A549 (cell line): ENCODE results near the gene NID1. TPM values are rescaled to one million over a fixed set of nuclear protein-coding genes. Genes with fewer than 3 reads are reported as not detected.

Experiments
- ATAC-seq, 2 experiments: fragments of 200-7000 bp in 1 of 2; fragments of >200 bp in 1 of 2; cut with Nextera tagmentation in 1 of 2; cut with Tn5 transposase in 1 of 2; 3 replicates each; pipeline versions ENCODE4 v1.8.0 to v1.9.1; 2018 to 2020; ENCODE audit warnings: mild to moderate bottlenecking in 1 of 2, moderate library complexity in 1 of 2
- CTCF ChIA-PET: fragments of 300-600 bp; sonication (Branson Sonifier 250); formaldehyde crosslinking; extraction: SDS; loops from one replicate; lab custom pipeline; 2021; ENCODE audit warnings: antibody characterized with exemption, inconsistent platforms; lab: Yijun Ruan, JAX
- POLR2A ChIA-PET: fragments of 350-600 bp; formaldehyde crosslinking; extraction: SDS; loops from one replicate; lab custom pipeline; 2021; ENCODE audit warnings: antibody characterized with exemption, inconsistent platforms; lab: Yijun Ruan, JAX
- DNase-seq, 2 experiments: peaks; one replicate each; pipeline versions ENCODE4 v3.0.0 to v3.0.0-alpha.2; 2011 to 2016; ENCODE audit warnings: low read depth in 1 of 2, low spot score in 1 of 2
- FAIRE-seq: peaks from 2 replicates; lab custom pipeline; 2011; peaks lifted over from hg19 to GRCh38; lab: Jason Lieb, UNC
- H3K27ac ChIP-seq, 2 experiments: fragments of >200 bp; sonication (Bioruptor Twin); formaldehyde crosslinking; 3 replicates each; pipeline ENCODE4 v1.5.1; 2016 to 2017
- H3K4me1 ChIP-seq: fragments of >200 bp; sonication (Bioruptor Twin); formaldehyde crosslinking; 3 replicates; pipeline ENCODE4 v1.6.1; 2016
- H3K4me2 ChIP-seq: fragments of >200 bp; sonication (Bioruptor Twin); formaldehyde crosslinking; 3 replicates; pipeline ENCODE4 v1.6.1; 2016
- H3K4me3 ChIP-seq: fragments of >200 bp; sonication (Bioruptor Twin); formaldehyde crosslinking; 3 replicates; pipeline ENCODE4 v1.5.1; 2016
- H3K9me3 ChIP-seq: fragments of >200 bp; sonication (Bioruptor Twin); formaldehyde crosslinking; 3 replicates; pipeline ENCODE4 v1.6.1; 2016
- FOSB ChIP-seq: fragments of 250-450 bp; sonication (Bioruptor Pico); IDR thresholded peaks from 2 replicates; pipeline ENCODE4 v1.5.0; 2020; ENCODE audit warnings: mild to moderate bottlenecking, moderate library complexity
- FOXS1 ChIP-seq: fragments of 250-450 bp; sonication (Bioruptor Pico); IDR thresholded peaks from 2 replicates; pipeline ENCODE4 v1.5.0; 2020; ENCODE audit warnings: mild to moderate bottlenecking, moderate library complexity
- HOXA7 ChIP-seq: fragments of 250-450 bp; sonication (Bioruptor Pico); IDR thresholded peaks from 2 replicates; pipeline ENCODE4 v1.5.0; 2020; ENCODE audit warnings: mild to moderate bottlenecking, moderate library complexity
- HOXB13 ChIP-seq: fragments of 250-450 bp; sonication (Bioruptor Pico); IDR thresholded peaks from 2 replicates; pipeline ENCODE4 v1.5.0; 2020; ENCODE audit warnings: low read depth, mild to moderate bottlenecking, moderate library complexity
- HOXB5 ChIP-seq: fragments of 250-450 bp; sonication (Bioruptor Pico); IDR thresholded peaks from 2 replicates; pipeline ENCODE4 v1.5.0; 2020; ENCODE audit warnings: mild to moderate bottlenecking, moderate library complexity
- NPAS2 ChIP-seq: fragments of 250-450 bp; sonication (Bioruptor Pico); IDR thresholded peaks from 2 replicates; pipeline ENCODE4 v1.8.0; 2022; ENCODE audit warnings: mild to moderate bottlenecking, moderate library complexity, borderline replicate concordance
- PHF8 ChIP-seq: fragments of 200-600 bp; sonication (generic); IDR thresholded peaks from 2 replicates; pipeline ENCODE4 v1.6.1; 2016; ENCODE audit warnings: low read depth, mild to moderate bottlenecking, antibody characterized with exemption, moderate library complexity, borderline replicate concordance
- RCOR1 ChIP-seq: fragments of 150-350 bp; IDR thresholded peaks from 2 replicates; pipeline ENCODE4 v1.6.1; 2014; ENCODE audit warnings: antibody characterized with exemption, low read length, low read depth
- RFX5 ChIP-seq: fragments of 450-650 bp; IDR thresholded peaks from 2 replicates; pipeline ENCODE4 v1.7.1; 2014; ENCODE audit warnings: antibody characterized with exemption, mild to moderate bottlenecking, moderate library complexity
- SMC3 ChIP-seq: fragments of >200 bp; sonication (Bioruptor Twin); formaldehyde crosslinking; IDR thresholded peaks from 3 replicates; pipeline ENCODE4 v1.6.1; 2018; ENCODE audit warnings: inconsistent platforms
- TP53 ChIP-seq: fragments of 250-450 bp; sonication (Bioruptor Pico); IDR thresholded peaks from 2 replicates; pipeline ENCODE4 v1.5.0; 2021; ENCODE audit warnings: mild to moderate bottlenecking, moderate library complexity
- ZC3H11A ChIP-seq: fragments of 450-650 bp; IDR thresholded peaks from 2 replicates; pipeline ENCODE4 v1.6.1; 2014; ENCODE audit warnings: antibody characterized with exemption, mild to moderate bottlenecking
- ZNF302 ChIP-seq: fragments of 250-450 bp; sonication (Bioruptor Pico); IDR thresholded peaks from 2 replicates; pipeline ENCODE4 v1.9.0; 2021; ENCODE audit warnings: inconsistent platforms, mild to moderate bottlenecking, moderate library complexity
- WGBS: methylation state at CpG from one replicate; pipeline ENCODE4 v1.1.6; 2017; ENCODE audit errors: missing lambda C conversion rate; 5-methylcytosine and 5-hydroxymethylcytosine counted together
- polyA plus RNA-seq, 4 experiments: library from polyadenylated mRNA; depleted of rRNA in 3 of 4; stranded (reverse); fragments of >200 nt; fragmentation: RNase III in 1 of 4; extraction: RNeasy Plus Mini Kit Qiagen cat#74134 plus additional on column Dnase treatment in 1 of 4; gene quantifications; 2 replicates in 3 of 4; 3 replicates in 1 of 4; pipeline ENCODE4 v1.2.3, GENCODE V29; 2011 to 2017
- TF ChIP-seq, protein P1 (sequence below): IDR thresholded peaks from 2 replicates; pipeline ENCODE4 v1.6.1; 2012; ENCODE audit warnings: low read depth, borderline replicate concordance
- TF ChIP-seq, protein P2 (sequence below): fragments of 250-450 bp; sonication (Bioruptor Pico); IDR thresholded peaks from 2 replicates; pipeline ENCODE4 v1.5.0; 2021; ENCODE audit warnings: mild to moderate bottlenecking, moderate library complexity, borderline replicate concordance
- TF ChIP-seq, protein P3 (sequence below): IDR thresholded peaks from 2 replicates; pipeline ENCODE4 v1.6.1; 2012
- TF ChIP-seq, protein P4 (sequence below): fragments of 200-600 bp; sonication (generic); IDR thresholded peaks from 2 replicates; pipeline ENCODE4 v1.6.1; 2016; ENCODE audit warnings: antibody characterized with exemption, mild to moderate bottlenecking, moderate library complexity
- TF ChIP-seq, protein P5 (sequence below): fragments of >200 bp; sonication (Bioruptor Twin); formaldehyde crosslinking; IDR thresholded peaks from 2 replicates; pipeline ENCODE4 v1.6.1; 2016
- TF ChIP-seq, protein P6 (sequence below): fragments of >200 bp; sonication (Bioruptor Twin); formaldehyde crosslinking; IDR thresholded peaks from 3 replicates; pipeline ENCODE4 v1.5.1; 2016

Gene NID1
- polyA plus RNA-seq, 2 of the 4 experiments (the other 2 are of a cell fraction) = 6.8 to 10.5 TPM

DNA sequence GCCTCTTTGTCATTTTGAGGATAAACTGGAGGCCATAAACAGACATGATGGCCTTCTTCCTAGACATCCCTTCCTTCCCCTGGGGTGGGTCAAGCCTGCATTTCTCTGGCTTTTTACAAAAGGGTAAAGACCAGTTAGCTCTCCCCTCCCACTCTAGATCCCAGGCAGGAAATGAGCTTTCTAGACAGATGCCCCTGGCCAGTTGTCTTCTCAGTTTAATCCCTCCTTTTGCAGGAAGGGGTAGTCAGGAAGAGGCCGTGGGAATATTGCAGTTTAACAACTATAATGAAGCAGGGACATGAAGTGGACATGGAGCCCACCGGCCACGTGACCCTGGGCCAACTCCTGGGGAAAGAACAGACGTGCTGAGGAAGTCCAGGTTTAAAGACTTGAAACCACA lies 85.7 kb downstream of the NID1 start:
- TF ChIP-seq, protein P1, sequence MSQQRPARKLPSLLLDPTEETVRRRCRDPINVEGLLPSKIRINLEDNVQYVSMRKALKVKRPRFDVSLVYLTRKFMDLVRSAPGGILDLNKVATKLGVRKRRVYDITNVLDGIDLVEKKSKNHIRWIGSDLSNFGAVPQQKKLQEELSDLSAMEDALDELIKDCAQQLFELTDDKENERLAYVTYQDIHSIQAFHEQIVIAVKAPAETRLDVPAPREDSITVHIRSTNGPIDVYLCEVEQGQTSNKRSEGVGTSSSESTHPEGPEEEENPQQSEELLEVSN = no peak
- no peak for TF ChIP-seq NPAS2
- no peak for TF ChIP-seq FOXS1 (CRISPR knock-in tag)
- TF ChIP-seq FOSB (CRISPR knock-in tag) = no peak
- no peak for TF ChIP-seq HOXB13
- no peak for TF ChIP-seq PHF8
- TF ChIP-seq, protein P2, sequence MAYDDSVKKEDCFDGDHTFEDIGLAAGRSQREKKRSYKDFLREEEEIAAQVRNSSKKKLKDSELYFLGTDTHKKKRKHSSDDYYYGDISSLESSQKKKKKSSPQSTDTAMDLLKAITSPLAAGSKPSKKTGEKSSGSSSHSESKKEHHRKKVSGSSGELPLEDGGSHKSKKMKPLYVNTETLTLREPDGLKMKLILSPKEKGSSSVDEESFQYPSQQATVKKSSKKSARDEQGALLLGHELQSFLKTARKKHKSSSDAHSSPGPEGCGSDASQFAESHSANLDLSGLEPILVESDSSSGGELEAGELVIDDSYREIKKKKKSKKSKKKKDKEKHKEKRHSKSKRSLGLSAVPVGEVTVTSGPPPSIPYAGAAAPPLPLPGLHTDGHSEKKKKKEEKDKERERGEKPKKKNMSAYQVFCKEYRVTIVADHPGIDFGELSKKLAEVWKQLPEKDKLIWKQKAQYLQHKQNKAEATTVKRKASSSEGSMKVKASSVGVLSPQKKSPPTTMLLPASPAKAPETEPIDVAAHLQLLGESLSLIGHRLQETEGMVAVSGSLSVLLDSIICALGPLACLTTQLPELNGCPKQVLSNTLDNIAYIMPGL (CRISPR knock-in tag) = no peak
- no peak for TF ChIP-seq HOXA7 (CRISPR knock-in tag)
- no peak for TF ChIP-seq TP53
- TF ChIP-seq, protein P3, sequence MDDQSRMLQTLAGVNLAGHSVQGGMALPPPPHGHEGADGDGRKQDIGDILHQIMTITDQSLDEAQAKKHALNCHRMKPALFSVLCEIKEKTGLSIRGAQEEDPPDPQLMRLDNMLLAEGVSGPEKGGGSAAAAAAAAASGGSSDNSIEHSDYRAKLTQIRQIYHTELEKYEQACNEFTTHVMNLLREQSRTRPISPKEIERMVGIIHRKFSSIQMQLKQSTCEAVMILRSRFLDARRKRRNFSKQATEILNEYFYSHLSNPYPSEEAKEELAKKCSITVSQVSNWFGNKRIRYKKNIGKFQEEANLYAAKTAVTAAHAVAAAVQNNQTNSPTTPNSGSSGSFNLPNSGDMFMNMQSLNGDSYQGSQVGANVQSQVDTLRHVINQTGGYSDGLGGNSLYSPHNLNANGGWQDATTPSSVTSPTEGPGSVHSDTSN = no peak
- TF ChIP-seq, protein P4, sequence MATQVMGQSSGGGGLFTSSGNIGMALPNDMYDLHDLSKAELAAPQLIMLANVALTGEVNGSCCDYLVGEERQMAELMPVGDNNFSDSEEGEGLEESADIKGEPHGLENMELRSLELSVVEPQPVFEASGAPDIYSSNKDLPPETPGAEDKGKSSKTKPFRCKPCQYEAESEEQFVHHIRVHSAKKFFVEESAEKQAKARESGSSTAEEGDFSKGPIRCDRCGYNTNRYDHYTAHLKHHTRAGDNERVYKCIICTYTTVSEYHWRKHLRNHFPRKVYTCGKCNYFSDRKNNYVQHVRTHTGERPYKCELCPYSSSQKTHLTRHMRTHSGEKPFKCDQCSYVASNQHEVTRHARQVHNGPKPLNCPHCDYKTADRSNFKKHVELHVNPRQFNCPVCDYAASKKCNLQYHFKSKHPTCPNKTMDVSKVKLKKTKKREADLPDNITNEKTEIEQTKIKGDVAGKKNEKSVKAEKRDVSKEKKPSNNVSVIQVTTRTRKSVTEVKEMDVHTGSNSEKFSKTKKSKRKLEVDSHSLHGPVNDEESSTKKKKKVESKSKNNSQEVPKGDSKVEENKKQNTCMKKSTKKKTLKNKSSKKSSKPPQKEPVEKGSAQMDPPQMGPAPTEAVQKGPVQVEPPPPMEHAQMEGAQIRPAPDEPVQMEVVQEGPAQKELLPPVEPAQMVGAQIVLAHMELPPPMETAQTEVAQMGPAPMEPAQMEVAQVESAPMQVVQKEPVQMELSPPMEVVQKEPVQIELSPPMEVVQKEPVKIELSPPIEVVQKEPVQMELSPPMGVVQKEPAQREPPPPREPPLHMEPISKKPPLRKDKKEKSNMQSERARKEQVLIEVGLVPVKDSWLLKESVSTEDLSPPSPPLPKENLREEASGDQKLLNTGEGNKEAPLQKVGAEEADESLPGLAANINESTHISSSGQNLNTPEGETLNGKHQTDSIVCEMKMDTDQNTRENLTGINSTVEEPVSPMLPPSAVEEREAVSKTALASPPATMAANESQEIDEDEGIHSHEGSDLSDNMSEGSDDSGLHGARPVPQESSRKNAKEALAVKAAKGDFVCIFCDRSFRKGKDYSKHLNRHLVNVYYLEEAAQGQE = no peak
- TF ChIP-seq, protein P5, sequence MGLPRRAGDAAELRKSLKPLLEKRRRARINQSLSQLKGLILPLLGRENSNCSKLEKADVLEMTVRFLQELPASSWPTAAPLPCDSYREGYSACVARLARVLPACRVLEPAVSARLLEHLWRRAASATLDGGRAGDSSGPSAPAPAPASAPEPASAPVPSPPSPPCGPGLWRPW = no peak
- TF ChIP-seq SMC3 = no peak
- no peak for TF ChIP-seq HOXB5 (CRISPR knock-in tag)
- no peak for TF ChIP-seq RFX5
- no peak for TF ChIP-seq RCOR1
- no peak for TF ChIP-seq ZNF302 (CRISPR knock-in tag)
- TF ChIP-seq ZC3H11A = no peak
- TF ChIP-seq, protein P6, sequence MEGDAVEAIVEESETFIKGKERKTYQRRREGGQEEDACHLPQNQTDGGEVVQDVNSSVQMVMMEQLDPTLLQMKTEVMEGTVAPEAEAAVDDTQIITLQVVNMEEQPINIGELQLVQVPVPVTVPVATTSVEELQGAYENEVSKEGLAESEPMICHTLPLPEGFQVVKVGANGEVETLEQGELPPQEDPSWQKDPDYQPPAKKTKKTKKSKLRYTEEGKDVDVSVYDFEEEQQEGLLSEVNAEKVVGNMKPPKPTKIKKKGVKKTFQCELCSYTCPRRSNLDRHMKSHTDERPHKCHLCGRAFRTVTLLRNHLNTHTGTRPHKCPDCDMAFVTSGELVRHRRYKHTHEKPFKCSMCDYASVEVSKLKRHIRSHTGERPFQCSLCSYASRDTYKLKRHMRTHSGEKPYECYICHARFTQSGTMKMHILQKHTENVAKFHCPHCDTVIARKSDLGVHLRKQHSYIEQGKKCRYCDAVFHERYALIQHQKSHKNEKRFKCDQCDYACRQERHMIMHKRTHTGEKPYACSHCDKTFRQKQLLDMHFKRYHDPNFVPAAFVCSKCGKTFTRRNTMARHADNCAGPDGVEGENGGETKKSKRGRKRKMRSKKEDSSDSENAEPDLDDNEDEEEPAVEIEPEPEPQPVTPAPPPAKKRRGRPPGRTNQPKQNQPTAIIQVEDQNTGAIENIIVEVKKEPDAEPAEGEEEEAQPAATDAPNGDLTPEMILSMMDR = no peak
- Histone ChIP-seq H3K27ac (no peak overlapping the region), H3K9me3 (no peaks in the 10 kb centered on the region), H3K4me1 (peaks cover 3% of the 10 kb centered on the region; the same call in 1 of the 3 replicates), H3K4me3 (no peak overlapping the region), H3K4me2 (no peak overlapping the region)
- ATAC-seq (no peak), FAIRE-seq (no peak), DNase-seq (no peak)
- CTCF ChIA-PET = no interaction called here
- POLR2A ChIA-PET = interaction anchor here (0.6 kb wide), 1 partner anchor 474 kb away, joined by 7 read pairs; no protein-coding TSS in a partner anchor
- WGBS = 49% methylated on average over 4 of the region's 4 CpGs
